GM18909 (cell line): ENCODE results near the gene NPIPA1.
"Not testable (repeated sequence)": the region's sequence is repeated elsewhere in the genome, so short reads cannot be mapped to it uniquely, and the experiment has no call there.

Experiments used
- ATAC-seq: cut with Tn5 transposase; IDR thresholded peaks from one replicate; pipeline ENCODE4 v1.9.1; 2021; ENCODE audit warnings: mild to moderate bottlenecking; ENCODE audit not compliant: unreplicated experiment, poor library complexity

The NPIPA1 gene

DNA sequence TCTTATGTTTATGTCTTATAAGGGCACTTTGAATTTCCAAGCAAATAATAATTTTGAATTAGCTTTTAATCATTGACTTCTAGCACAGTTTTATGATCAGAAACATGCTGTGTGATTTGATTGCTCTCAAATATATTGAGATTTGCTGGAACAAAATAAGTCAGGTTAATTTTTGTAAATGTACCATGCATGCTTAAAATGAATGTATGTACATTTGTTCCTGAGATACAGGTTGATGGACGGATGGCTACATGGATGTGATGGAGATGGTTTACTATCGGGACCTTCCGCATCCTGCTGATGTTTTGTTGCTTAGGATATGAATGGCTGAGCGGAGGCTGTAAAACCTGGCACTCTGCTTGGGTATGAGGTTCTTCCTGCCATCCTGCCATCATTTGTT lies at the start of gene NPIPA1:
Gene NPIPA1 (plus strand): TSS at position 301 of the 400 bp plus-strand sequence. CDS start 0 bp downstream, at position 301.
- not testable (repeated sequence) for ATAC-seq

DNA sequence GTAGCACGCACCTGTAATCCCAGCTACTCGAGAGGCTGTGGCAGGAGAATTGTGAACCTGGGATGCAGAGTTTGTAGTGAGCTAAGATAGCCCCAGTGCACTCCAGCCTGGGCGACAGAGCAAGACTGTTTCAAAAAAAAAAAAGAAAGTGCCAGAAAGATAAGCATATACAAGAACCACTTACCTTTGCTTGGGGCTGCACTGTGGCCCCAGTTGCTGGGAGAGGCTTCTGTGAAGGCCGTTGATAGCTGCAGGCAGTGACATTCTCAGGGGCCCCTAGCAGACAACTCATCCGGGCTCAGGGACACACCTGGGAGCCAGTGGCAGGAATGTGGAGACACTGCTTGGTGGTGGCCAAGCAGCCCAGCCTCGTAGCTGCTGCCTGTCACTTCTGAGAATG lies 45.1 kb upstream of the NPIPA1 start:
- not testable (repeated sequence) for ATAC-seq

DNA sequence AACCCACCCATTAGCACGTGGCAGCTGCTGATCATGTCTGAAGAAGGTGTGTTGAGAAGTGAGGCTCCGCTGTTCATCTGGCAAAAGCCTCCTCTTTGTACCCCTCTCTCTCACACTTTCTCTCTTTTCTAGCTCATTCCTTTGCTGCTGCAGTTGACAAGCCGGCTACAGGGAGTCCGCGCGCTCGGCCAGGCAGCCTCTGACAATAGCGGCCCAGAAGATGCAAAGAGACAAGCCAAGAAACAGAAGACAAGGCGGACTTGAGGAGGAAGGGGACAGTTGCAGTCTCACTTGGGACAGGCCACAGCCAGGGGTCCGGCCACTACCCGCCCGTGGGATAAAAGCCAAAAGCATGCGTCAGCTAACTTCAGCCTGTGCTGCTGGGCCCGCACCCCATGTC lies 41.9 kb upstream of the NPIPA1 start:
- not testable (repeated sequence) for ATAC-seq

DNA sequence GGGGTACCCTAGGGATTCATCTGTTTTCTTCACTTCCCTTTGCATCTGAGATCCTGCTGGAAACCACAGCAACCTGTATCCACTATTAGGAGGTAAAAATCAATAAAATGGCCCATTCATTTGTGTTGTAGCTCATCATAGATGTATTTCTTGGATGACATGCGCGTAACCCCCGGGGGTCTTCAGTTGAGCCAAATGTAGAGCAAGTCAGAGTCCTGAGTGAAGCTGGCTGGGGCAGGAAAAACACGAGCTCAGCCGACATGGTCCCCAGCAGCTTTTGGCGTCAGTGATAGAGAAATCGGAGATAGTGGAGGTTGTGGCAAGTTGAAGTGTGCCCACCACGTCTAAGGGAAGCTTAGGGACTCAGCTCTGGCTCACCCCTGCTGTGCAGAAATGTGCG lies 41.2 kb upstream of the NPIPA1 start:
- ATAC-seq: not testable (repeated sequence)

DNA sequence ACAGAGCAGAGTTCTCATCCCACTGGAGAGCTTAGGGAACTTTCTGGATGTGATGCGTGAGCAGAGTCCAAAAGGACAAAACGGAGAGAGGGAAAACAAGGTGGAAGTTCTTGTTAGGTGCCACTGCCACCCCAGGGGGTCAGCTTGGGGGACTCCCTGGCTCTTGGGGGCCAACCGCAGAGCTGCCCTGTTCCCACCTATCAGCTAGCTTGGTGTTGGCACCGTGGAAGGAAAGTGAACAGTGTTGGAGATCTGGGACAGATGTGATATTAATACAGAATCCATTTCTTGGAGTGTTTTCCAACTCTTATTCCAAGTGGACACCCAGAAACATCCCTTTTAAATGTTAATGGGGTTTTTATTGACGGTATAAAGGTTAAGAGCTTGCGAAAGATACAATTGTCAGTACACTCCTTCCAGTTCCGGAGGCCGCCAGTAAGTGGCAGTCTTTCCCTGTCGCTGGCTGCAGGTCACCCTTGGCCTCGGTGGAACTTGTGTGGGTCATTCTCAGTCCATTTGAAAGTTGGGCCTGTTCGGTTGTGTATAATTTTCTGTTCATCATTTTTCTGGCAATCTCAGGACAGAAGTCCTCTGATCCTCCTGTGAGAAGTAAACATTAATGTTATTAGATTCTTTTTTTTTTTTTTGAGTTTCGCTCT lies 40.1 kb upstream of the NPIPA1 start:
- ATAC-seq: not testable (repeated sequence)

DNA sequence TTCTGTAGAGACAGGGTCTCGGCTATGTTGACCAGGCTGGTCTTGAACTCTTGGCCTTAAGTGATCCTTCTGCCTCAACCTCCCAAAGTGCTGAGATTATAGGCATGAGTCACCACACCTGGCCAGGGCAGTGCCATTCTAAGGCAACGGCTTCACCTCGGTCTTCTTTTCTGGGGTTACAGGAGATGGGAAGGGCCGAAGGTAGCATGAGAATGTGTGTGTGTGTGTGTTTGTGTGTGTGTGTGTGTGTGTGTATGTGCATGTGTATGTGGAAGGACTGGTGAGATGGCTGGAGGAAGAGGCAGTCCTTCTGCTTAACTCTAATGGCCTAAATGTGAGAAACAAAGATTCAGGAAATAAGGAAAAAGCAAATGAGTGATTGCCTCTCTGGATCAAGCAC lies 39.1 kb upstream of the NPIPA1 start:
- not testable (repeated sequence) for ATAC-seq

DNA sequence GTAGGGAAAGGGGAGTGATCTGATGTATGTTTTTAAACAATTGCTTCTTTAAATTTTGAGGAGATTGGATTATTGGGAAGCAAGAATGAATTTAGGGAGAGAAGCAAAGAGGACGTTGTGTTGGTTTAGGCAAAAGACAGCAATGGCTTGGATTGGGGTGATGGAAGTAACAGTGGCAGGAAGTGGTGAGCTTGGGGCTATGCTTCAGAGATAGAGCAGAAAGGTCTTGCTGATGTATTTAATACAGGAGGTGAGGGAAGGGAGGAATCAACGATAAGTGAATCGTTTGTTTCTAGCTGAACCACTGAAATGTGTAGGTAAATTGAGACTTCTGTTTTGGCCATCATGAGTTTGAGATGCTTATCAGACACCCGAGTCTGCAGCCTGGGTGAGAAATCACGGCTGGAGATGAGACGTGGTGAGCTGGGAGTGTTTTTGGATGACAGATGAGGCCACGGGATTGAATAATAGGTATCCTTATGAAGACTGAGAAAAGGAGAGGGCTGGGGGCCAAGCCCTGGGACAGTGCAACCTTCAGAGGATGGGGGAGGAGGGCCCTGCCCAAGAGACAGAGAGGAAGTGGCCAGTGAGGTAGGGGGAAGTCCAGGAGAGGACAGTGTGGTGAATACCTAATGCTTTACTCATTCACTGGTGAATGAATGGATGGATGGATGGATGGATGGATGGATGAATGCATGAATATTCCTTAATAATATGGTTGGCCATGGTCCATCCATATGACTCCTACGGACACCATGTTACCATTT lies 33.9 kb upstream of the NPIPA1 start:
- ATAC-seq: not testable (repeated sequence)

DNA sequence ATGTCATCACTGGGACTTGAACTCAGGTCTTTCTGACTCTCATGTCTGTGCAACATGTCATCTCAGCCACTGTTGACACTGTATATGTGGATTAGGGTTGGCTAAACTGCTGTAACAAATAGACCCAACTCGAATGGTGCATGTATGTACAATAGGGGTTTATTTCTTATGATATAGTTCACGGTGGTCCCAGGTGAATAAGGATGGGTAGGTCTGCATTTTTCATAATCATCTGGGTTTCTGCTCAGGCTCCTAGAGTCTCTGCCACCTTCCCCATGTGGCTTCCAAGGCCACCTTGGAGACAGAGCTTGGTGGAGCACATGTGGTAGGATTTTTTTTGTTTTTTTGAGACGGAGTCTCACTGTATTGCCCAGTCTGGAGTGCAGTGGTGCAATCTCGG lies 27.5 kb upstream of the NPIPA1 start:
- ATAC-seq: not testable (repeated sequence)

DNA sequence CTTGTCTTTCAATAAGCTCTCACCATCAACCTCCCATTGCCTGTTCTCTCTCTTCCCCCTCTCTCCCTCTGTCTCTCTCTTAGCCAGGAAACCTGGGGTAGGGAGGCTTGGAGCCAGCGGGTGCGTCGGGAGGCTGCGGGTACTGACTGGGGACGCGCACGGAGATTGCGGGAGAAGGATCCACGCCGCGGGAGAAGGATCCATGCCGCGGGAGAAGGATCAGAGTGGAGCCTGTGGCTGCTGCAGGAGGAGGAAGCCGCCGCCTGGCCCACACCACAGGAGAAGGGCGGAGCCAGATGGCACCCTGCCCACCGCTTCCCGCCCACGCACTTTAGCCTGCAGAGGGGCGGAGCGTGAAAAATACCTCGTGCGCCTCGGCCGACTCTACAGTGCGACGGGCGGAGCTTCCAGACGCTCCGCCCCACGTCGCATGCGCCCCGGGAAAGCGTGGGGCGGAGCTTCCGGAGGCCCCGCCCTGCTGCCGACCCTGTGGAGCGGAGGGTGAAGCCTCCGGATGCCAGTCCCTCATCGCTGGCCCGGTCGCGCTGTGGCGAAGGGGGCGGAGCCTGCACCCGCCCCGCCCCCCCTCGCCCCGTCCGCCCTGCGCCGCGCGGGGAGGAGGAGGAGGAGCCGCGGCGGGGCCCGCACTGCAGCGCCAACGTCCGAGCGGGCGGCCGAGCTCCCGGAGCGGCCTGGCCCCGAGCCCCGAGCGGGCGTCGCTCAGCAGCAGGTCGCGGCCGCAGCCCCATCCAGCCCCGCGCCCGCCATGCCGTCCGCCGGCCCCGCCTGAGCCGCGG lies 26.2 kb upstream of the NPIPA1 start:
- ATAC-seq: peak; percentile 48

DNA sequence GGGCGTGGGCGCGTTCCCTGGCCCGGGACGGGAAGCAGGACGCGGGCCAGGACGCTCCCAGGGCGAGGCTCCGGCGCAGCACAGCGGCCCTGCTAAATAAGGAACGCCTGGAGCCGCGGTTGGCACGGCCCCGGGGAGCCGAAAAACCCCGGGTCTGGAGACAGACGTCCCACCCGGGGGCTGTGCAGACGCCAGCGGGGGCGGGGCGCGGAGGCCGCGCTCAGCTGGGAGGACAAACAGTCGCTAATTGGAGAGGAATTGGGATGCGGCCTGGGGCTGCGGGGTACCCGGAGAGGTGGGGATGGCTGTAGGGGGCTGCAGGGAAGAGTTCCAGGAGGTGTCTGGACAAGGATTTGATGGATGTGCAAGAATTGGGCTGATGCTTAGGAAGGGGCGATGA lies 25.3 kb upstream of the NPIPA1 start:
- not testable (repeated sequence) for ATAC-seq

DNA sequence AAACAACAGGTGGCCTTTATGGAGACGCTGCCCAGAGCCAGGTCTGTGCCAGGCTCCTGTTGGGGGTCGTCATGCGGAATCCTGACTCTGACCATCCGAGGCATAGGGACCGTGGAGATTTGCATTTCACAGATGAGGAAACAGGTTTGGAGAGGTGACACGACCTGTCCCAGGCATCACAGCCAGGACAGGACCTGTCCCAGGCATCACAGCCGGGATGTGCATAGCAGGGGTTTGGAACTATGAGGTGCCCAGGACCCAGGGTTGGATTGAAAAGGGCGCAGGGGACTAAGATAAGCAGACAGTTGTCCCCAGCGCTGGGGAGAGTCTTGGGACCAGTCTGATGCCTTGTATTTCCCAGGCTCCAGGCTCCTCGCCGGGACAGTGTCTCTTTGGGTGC lies 24.7 kb upstream of the NPIPA1 start:
- not testable (repeated sequence) for ATAC-seq

DNA sequence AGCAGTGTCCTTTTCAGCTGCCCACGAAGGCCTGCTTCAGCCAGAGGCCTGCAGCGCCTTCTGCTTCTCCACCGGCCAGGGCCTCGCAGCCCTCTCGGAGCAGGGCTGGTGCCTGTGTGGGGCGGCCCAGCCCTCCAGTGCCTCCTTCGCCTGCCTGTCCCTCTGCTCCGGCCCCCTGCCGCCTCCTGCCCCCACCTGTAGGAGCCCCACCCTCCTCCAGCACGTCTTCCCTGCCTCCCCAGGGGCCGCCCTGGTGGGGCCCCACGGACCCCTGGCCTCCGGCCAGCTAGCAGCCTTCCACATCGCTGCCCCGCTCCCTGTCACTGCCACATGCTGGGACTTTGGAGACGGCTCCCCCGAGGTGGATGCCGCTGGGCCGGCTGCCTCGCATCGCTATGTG lies 18.7 kb upstream of the NPIPA1 start:
- ATAC-seq: not testable (repeated sequence)

DNA sequence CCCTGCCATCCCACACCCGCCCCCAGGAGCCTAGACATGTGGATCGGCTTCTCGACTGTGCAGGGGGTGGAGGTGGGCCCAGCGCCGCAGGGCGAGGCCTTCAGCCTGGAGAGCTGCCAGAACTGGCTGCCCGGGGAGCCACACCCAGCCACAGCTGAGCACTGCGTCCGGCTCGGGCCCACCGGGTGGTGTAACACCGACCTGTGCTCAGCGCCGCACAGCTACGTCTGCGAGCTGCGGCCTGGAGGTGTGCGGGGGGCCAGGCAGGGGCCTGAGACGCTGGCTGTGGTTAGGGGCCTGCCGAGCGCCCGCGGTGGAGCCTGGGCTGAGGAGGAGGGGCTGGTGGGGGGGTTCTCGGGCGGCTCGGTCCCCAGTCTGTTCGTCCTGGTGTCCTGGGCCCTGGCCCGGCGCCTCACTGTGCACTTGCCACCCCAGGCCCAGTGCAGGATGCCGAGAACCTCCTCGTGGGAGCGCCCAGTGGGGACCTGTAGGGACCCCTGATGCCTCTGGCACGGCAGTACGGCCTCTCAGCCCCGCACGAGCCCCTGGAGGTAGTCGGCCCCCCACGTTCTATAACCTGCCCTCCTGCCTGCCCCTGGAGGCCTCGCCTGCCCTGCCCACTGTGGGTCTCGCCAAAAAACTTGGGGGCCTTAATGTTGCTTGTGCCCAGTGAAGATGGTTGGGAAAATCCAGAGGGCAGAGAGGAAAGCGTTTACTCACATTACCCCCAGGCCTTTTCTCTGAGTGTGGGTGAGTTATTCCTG lies 17.2 kb upstream of the NPIPA1 start:
- ATAC-seq: not testable (repeated sequence)

DNA sequence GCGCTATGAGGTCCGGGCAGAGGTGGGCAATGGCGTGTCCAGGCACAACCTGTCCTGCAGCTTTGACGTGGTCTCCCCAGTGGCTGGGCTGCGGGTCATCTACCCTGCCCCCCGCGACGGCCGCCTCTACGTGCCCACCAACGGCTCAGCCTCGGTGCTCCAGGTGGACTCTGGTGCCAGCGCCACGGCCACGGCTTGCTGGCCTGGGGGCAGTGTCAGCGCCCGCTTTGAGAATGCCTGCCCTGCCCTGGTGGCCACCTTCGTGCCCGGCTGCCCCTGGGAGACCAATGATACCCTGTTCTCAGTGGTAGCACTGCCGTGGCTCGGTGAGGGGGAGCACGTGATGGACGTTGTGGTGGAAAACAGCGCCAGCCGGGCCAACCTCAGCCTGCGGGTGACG lies 15.0 kb upstream of the NPIPA1 start:
- not testable (repeated sequence) for ATAC-seq

DNA sequence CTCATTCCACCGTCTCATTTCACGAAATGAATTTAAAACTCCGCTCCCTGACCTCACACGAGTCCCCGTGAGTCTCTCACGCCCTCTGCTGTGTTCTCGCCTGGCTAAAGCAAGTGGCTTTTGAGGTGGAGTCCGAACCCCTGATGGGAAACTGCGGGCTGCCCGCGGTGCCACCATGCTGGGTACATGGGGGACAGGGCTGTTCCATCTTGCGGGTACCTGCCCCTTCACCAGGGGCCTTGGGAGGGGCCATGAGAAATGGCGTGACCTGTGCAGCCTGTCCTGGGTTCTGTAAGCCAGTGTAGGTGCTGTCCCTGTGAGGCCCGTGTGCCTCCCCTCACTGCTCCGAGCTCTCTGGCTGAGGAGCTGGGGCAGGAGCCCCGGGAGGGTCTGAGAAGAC lies 14.3 kb upstream of the NPIPA1 start:
- ATAC-seq: not testable (repeated sequence)

DNA sequence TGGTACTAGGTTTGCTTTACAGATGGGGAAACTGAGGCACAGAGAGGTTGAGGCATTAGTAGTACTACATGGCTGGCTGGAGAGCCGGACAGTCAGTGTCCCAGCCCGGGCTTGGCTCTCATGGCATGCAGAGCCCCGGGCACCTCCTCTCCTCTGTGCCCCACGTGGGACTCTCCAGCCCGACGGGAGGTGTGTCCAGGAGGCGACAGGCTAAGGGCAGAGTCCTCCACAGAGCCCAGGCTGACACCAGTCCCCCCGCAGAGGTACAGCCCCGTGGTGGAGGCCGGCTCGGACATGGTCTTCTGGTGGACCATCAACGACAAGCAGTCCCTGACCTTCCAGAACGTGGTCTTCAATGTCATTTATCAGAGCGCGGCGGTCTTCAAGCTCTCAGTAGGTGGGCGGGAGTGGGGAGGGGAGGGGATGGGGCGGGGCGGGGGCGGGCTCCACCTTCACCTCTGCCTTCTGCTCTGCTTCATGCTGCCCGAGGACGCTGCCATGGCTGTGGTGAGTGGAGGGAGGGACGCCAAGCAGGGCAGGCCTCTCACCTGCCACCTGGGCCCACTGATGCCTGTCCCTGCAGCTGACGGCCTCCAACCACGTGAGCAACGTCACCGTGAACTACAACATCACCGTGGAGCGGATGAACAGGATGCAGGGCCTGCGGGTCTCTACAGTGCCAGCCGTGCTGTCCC lies 13.7 kb upstream of the NPIPA1 start:
- not testable (repeated sequence) for ATAC-seq

DNA sequence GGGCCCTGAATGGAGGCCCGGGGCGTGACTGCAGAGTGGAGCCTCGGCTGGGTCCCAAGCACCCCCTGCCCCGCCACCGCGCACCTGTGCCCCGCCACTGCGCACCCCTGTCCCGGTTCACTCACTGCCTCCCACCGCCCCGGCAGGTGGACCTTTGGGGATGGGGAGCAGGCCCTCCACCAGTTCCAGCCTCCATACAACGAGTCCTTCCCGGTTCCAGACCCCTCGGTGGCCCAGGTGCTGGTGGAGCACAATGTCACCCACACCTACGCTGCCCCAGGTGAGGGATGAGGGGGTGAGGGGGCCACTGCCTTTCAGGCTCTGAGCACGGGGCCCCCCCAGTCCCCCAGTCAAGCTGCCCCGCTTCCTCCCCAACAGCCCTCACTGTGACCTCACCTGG lies 12.9 kb upstream of the NPIPA1 start:
- not testable (repeated sequence) for ATAC-seq

DNA sequence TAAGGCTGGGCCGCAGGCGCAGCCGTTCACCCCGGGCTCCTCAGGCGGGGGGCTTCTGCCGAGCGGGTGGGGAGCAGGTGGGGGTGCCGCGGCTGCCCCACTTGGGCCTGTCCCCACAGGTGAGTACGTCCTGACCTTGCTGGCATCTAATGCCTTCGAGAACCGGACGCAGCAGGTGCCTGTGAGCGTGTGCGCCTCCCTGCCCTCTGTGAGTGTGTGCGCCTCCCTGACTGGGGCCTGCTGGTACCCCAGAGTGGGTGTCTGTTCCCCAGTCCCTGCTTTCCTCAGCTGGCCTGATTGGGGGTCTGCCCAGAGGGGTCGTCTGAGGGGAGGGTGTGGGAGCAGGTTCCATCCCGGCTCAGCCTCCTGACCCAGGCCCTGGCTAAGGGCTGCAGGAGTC lies 12.3 kb upstream of the NPIPA1 start:
- not testable (repeated sequence) for ATAC-seq

DNA sequence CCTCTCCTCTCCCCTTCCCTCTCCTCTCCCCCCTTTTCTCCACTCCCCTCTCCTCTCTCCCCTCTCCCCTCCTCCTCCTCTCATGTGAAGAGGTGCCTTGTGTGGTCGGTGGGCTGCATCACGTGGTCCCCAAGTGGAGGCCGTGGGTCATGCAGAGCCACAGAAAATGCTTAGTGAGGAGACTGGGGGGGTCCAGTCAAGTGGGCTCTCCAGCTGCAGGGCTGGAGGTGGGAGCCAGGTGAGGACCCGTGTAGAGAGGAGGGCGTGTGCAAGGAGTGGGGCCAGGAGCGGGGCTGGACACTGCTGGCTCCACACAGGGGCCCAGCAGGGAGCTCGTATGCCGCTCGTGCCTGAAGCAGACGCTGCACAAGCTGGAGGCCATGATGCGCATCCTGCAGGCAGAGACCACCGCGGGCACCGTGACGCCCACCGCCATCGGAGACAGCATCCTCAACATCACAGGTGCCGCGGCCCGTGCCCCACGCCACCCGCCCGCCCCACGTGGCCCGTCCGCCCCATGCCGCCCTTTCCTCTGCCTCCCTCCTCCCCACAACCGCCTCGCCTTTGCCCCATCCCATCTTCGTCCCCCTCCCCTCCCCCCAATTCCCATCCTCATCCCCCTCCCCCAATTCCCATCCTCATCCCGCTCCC lies 9.1 kb upstream of the NPIPA1 start:
- not testable (repeated sequence) for ATAC-seq
